HG02642 (cell line): ENCODE data around the gene NTN3.
A peak's percentile ranks its signal among the peaks of the same experiment; 100 is the strongest.

ENCODE experiments used
- ATAC-seq: cut with Tn5 transposase; IDR thresholded peaks from one replicate; pipeline ENCODE4 v1.9.1; 2021; ENCODE audit warnings: mild to moderate bottlenecking; ENCODE audit not compliant: unreplicated experiment, poor library complexity

Gene NTN3

GRCh38 chr16:2465653-2466415 lies 5.3 kb upstream of the NTN3 start:
- ATAC-seq = no peak

- ATAC-seq = no peak
Measured at GRCh38 chr16:2466667-2467527, 4.2 kb upstream of the NTN3 start.

DNA sequence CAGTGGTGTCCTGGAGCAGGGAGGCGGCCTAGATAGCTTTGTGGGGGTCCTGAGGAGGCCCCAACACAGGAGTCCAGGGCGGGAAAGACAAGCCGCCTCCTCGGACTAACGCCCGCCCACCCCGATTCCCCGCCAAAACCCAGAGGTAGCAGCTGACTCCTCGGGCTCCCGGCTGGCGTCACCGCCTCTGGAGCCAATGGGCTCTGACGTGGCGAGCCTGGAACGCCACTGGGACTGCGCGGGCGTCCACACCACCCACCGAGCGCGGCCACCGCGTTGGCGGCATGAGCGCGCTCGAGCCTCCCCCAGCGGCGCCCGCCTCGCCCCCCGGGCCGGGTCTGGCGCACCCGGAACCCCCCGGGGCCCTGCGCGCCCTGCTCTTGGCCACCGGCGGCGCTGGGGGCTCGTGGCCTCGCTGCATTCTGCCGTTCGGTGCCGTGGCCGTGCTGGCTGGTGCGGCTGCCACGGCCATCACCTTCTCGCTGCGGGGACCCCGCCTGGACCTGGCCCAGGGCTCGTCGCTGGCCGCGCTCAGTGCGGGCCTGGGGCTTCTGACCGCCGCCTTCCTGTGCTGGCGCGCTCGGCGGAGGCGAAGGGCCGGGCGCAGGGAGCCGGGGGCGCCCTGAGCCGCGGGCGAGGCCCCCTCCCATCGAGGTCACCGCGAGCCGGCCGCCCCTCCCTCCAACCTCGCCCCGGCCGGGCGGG lies 3.4 kb upstream of the NTN3 start:
- no peak for ATAC-seq

DNA sequence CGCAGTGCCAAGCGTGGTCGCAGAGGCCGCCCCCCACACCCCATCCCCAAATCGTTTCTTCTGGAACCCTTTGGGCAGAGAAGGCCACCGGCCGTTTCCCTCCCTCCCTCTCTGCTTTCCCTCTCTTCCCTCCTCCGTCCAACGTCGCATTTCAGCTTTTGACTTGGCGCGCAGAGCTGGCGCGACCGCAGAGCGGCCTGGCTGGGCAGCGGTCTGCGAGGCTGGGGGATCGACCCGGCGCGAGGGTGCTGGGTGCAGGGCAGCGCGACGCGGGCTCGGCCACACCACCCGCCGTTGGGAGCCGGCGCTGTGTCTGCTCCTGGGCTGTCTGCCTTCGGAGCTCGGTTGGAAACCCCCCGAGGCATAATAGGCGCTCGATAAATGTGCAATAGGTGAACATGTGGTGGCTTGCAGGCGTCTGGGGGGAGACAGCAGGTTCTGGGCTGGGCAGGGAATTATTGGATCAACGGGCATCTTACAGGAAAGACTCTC lies 2.8 kb upstream of the NTN3 start:
- ATAC-seq = no peak

DNA sequence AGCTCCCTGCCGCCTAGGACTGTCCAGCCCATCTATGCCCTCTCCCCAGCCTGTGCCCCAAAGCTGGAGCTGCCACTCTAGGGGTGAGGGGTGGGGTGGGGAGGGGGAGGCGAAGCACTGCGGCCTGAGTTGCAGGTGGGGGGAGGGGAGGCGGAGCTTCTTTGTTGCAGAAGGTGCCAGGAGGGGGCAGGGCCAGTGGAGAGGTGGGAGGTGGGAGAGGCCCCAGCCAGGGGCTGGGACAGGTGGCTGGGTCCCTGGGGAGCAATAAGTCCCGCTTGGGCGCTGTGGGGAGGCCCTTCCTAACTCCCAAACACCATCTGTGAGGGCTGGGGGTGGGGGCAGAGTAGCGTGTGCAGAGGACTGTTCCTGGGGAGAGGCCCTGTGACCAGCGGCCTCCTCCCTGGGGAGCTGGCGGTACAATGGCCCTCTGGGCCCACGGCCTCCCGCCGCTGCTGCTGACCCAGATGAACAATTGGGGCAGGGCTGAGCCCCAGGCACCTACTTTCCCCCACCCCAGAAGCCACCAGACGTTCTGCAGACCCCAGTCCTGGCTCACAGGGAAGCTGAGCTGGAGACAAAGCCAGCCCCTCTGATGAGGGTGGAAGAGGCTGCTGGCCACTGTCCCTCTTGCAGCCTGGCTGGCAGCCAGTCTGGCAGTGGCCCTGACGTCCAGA lies 2.2 kb upstream of the NTN3 start:
- peak; percentile 38 for ATAC-seq

- no peak for ATAC-seq
Measured at GRCh38 chr16:2469399-2470233, 1.5 kb upstream of the NTN3 start.

DNA sequence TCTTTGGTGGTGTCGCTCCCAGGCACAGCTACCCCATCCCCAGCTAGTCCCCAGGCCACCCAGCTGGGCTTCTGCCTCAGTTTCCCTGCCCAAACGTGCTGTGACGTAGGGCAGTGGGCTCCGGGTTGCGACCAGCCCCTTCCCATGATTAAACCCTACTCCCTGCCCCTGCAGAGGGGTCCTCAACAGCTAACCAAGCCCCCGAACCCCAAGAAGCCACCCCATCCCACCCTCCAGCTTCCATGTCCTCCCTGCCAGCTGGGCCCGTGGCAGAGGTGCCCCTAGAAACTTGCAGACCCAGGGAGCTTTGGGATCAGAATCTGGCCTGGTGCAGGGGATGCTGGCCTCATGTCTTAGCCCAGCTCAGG lies 879 bp upstream of the NTN3 start:
- ATAC-seq = no peak

GRCh38 chr16:2470603-2471015 lies 488 bp upstream of the NTN3 start:
- no peak for ATAC-seq

- ATAC-seq = no peak
Measured at GRCh38 chr16:2471653-2472487, 773 bp downstream of the NTN3 start.

- no peak for ATAC-seq
Measured at GRCh38 chr16:2472488-2472864, 1.4 kb downstream of the NTN3 start.

GRCh38 chr16:2472885-2473445 lies 1.9 kb downstream of the NTN3 start:
- no peak for ATAC-seq

GRCh38 chr16:2473446-2473926 lies 2.4 kb downstream of the NTN3 start:
- ATAC-seq = no peak

DNA sequence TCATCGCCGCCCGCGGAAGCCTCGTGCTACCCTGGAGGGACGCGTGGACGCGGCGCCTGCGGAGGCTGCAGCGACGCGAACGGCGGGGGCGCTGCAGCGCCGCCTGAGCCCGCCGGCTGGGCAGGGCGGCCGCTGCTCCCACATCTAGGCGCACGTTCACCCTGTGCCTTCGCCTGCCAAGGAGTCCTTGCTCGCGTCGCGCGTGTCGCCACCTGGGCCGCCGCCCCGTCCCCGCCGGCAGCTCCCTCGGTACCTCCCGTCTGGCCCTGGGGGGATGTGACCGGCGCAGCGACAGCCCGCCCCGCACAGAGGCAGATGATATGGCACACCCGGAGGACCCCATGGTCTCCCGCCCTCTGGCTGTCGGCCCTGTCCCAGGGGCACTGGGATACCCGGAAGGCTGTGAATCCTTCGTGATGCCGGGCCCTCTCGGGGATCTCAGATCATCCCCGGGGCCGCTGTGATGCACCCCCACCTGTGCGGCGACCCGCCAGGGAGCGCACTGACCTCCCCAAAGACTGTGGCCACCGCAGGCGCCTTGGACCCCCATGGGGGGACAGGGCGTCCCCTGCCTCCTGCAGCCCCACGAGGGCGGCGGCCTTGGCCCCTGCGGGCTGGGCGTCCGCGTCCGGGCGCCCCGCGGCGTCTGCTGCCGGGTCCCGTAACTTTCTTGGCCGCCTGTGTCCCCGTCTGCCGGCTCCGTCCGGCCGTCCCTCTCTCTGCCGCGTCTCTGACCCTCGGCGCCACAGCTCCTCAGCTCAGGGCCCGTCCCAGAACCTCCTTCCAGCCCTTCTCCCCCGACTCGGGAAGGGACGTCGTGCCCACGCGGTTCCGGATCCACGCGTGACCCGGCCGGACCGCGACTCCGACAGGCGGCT lies 3.1 kb downstream of the NTN3 start:
- peak; percentile 32 for ATAC-seq

GRCh38 chr16:2474877-2475412 lies 3.8 kb downstream of the NTN3 start, which contains the start of gene TBC1D24:
TBC1D24 (plus strand) TSS chr16:2475127; CDS start chr16:2496149, 21,022 bp downstream.
- ATAC-seq = peak; percentile 71

- peak; percentile 7 for ATAC-seq
Measured at GRCh38 chr16:2475413-2476344, 4.6 kb downstream of the NTN3 start.

- no peak for ATAC-seq
Measured at GRCh38 chr16:2476345-2476720, 5.2 kb downstream of the NTN3 start.
